ENCODE data around the gene KIAA1671.
"Not testable (repeated sequence)": the region's sequence is repeated elsewhere in the genome, so short reads cannot be mapped to it uniquely, and the experiment has no call there.

Gene KIAA1671

DNA sequence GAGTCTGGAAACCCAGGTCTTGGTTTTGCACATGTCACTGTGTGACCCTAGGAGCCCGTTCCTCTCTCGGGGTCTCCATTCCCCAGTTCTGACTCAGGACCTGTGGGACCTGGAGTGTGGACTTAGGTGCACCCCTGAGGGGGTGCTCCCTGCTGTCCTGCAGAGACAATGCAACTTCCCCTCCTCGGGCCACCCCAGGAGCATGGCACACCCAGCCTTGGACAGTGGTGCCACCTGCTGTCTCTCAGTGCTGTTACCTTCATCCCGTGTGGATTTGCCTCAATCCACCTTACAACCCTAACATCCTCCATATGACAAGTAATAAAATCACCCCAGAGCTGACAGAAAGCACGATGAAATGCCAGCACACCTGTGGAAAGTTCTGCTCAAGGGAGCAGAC is 219.6 kb downstream of the KIAA1671 start:
- no peak for DNase-seq (ENCODE audit: extremely low read depth, low read depth)
- TF ChIP-seq, protein P1, sequence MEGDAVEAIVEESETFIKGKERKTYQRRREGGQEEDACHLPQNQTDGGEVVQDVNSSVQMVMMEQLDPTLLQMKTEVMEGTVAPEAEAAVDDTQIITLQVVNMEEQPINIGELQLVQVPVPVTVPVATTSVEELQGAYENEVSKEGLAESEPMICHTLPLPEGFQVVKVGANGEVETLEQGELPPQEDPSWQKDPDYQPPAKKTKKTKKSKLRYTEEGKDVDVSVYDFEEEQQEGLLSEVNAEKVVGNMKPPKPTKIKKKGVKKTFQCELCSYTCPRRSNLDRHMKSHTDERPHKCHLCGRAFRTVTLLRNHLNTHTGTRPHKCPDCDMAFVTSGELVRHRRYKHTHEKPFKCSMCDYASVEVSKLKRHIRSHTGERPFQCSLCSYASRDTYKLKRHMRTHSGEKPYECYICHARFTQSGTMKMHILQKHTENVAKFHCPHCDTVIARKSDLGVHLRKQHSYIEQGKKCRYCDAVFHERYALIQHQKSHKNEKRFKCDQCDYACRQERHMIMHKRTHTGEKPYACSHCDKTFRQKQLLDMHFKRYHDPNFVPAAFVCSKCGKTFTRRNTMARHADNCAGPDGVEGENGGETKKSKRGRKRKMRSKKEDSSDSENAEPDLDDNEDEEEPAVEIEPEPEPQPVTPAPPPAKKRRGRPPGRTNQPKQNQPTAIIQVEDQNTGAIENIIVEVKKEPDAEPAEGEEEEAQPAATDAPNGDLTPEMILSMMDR (IDR thresholded peaks at IDR 0.05; ENCODE audit: low read depth, low read length) = no peak

DNA sequence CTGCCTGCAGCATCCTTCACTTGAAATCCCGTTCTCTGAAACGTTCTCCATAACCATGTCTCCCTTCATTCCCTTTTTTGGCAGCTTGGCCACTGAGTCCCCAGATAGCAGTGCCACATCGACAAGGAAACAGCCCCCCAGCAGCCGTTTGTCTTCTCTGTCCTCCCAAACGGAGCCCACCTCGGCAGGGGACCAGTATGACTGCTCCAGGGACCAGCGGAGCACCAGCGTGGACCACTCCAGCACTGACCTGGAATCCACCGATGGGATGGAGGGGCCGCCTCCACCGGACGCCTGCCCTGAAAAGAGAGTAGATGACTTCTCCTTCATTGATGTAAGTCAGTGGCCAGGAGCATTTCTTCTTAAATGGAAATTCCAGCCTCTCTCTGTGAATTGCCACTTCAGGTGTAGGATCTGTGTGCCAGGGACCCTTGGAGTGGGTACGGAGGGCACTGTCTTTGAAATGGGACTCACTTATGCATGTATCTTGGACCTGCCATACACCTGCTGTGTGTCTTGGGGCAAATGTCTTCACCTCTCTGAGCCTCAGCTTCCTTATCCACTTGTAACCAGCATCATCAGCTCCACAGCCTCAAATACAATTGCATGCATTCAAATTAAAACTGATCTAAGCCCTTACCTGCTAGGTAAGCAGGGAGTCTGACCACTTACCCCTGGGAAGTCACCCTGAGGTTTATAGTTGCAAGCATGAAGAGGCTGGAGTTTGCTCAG is 221.8 kb downstream of the KIAA1671 start:
- TF ChIP-seq, protein P1 (IDR thresholded peaks at IDR 0.05; ENCODE audit: low read depth, low read length) = no peak

DNA sequence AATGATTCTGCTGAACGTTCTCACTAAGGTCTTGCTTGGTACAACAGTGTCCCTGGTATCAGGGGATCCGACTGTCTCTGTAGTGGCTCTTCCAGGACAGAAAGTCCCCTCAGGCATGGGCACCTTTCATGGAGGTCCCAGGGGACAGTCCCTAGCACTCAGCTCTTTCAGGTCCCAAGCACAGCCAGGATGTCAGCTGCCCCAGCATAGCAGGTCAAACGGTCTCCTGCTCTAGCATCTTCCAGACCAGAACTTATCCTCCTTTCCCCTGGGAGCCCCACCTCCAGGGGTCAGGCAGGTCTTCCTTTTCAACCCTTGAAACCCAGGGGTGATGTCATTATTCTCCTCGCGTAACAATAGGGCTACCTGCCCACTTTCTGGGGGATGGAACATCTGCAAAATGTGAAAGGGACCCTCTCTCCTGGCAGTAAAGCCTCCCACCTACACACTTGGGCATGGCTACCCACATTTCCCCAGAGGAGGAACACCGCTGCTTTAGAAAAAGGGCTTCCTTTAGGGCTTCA is 222.4 kb downstream of the KIAA1671 start:
- TF ChIP-seq, protein P1 (IDR thresholded peaks at IDR 0.05; ENCODE audit: low read depth, low read length) = no peak
- no peak for DNase-seq (ENCODE audit: extremely low read depth, low read depth)

More for the DNA sequence above, 221.8 kb downstream of the KIAA1671 start:
- DNase-seq (ENCODE audit: extremely low read depth, low read depth) = no peak

DNA sequence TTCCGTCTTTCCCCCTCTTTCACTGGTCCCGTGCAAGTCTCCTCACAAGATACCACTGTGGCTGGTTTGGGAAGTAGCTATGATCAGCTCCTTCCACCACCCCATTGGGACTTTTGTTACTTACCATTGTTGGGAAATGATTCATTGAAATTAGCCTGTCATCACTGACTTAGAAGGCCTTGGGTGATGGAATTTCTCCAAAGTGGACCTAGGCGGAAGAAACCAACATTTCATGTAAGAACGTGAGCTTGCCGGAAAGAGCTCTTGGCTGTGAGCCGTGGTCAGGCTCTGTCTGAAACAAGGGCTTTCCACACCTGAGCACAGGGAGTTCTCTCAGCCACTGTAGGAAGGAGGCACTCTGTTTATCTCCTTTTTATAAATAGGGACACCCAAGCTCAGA is 223.7 kb downstream of the KIAA1671 start:
- no peak for DNase-seq (ENCODE audit: extremely low read depth, low read depth)
- TF ChIP-seq, protein P1 (IDR thresholded peaks at IDR 0.05; ENCODE audit: low read depth, low read length) = no peak

DNA sequence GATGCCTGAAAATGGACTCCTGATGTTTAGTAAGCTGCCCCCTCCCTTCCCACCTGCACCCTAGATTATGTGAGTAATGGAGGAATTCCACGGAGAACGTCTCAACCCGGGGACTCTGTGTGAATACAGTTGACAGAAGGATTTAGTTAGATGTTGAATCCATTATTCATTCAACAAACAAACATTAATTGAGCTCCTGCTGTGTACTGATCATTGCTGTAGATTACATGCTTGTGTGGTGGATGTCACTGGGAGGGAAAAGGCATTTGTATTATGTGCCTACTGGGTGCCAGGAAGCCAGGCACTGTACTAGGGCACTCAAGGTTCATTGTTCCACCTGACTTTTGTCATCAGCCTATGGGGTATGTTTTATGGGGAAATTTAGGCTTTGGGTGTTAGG is 224.3 kb downstream of the KIAA1671 start:
- DNase-seq (ENCODE audit: extremely low read depth, low read depth) = no peak
- TF ChIP-seq, protein P1 (IDR thresholded peaks at IDR 0.05; ENCODE audit: low read depth, low read length) = no peak

DNA sequence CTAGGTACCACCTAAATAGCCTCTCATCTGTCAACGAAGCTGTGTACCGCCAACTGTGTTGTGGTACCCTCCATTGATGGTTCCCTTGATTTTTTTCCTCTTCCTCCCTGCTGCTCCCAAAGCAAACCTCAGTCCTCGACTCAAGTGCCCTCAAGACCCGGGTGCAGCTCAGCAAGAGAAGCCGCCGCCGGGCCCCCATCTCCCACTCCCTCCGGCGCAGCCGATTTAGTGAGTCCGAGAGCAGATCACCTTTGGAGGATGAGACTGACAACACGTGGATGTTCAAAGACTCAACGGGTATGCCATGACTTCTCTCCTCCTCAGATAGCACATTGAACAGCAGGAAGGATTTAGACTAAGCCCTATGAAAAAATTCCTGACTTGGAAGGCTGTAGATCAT is 224.7 kb downstream of the KIAA1671 start:
- DNase-seq (ENCODE audit: extremely low read depth, low read depth) = no peak
- TF ChIP-seq, protein P1 (IDR thresholded peaks at IDR 0.05; ENCODE audit: low read depth, low read length) = no peak

DNA sequence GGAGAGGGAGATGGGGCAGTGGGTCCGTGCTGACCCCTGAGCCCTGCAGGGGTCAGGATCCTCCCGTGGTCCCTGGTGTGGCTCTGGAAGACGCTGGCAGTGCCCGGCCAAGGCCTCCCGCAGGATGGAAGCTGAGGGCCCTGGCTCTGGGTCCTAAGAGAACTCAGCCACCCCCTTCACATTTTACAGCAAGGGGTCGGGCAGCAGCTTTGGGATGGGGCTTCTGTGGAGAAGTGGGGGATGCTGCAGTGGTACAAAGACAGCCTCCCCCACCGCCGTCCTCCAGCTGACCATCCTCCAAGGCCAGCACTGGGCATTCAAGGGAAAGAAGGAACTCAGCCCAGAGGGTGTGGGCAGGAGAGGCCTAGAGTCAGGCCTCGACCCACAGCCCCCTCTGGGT is 225.4 kb downstream of the KIAA1671 start:
- DNase-seq (ENCODE audit: extremely low read depth, low read depth) = no peak
- TF ChIP-seq, protein P1 (IDR thresholded peaks at IDR 0.05; ENCODE audit: low read depth, low read length) = no peak

DNA sequence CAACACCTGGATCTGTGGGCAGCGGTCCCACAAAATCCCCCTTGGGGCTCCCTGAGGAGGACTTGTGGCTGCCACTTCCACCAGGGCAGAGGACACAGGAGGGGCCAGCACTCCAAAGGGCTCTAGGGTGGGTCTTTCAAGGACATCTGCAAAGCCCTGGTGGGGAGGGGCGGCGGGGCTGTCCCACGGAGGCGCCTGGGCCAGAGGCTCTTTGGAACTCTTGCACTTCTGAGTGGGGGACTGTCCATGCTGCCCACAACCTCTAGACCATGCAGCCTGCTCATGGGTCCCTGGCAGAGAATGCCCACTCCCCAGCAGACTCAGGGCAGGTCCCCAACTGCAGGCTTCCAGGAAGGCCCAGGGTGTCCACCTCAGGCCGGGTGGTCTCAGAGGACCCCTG is 225.8 kb downstream of the KIAA1671 start:
- DNase-seq (ENCODE audit: extremely low read depth, low read depth) = not testable (repeated sequence)

DNA sequence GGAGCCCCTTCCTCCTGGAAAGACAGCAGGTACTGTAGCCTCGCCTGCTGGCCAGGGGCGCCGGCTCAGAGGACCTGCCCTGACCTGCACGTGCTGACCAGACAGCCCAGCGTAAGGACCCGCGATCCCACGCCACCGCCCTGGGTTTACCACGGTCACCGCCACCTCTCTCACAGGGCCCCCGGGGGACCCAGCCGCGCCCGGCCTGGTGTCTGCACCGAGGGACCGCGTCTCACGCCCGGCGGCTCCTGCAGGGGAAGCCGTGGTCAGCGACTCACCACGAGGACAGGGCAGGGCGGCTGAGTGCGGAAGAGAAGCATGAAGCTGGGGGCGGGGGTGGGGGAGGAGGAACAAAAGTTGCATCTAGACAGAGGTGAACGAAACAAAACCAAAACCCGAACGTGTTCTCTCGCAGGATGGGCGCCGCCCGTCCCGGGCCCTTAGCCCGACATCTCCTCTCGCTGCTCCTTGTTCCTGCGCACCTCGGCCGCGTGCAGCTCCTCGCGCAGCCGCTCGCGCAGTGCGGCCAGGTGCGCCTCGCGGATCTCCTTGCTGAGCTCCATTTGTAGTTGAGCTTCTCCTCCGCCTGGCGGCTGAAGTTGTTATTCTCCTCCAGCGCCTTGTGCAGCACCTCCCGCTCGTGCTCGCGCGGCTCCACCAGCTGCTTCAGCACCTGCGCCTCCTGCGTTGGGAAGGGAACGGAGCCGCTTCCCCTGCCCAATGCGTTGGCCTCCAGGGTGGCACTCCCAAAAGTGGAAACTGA is 226.5 kb downstream of the KIAA1671 start:
- DNase-seq (ENCODE audit: extremely low read depth, low read depth) = not testable (repeated sequence)

Measured in AG09319 (cell line).